GM19035 (cell line): ENCODE results near the gene COX10.
"Not testable (repeated sequence)": the region's sequence is repeated elsewhere in the genome, so short reads cannot be mapped to it uniquely, and the experiment has no call there.

Experiments used
- ATAC-seq: cut with Tn5 transposase; IDR thresholded peaks from one replicate; pipeline ENCODE4 v1.9.1; 2021; ENCODE audit not compliant: unreplicated experiment

Gene COX10

GRCh38 chr17:14169287-14169686 lies 100.0 kb downstream of the COX10 start:
- ATAC-seq = no peak

- no peak for ATAC-seq
Measured at GRCh38 chr17:14169901-14170300, 100.6 kb downstream of the COX10 start.

GRCh38 chr17:14176989-14177388 lies 107.7 kb downstream of the COX10 start:
- ATAC-seq = not testable (repeated sequence)

- ATAC-seq = not testable (repeated sequence)
Measured at GRCh38 chr17:14177801-14178200, 108.5 kb downstream of the COX10 start.

GRCh38 chr17:14179951-14180350 lies 110.6 kb downstream of the COX10 start:
- not testable (repeated sequence) for ATAC-seq

- not testable (repeated sequence) for ATAC-seq
Measured at GRCh38 chr17:14182084-14182483, 112.8 kb downstream of the COX10 start.

GRCh38 chr17:14184536-14184935 lies 115.2 kb downstream of the COX10 start:
- ATAC-seq = not testable (repeated sequence)

GRCh38 chr17:14186443-14186842 lies 117.1 kb downstream of the COX10 start:
- not testable (repeated sequence) for ATAC-seq

- ATAC-seq = not testable (repeated sequence)
Measured at GRCh38 chr17:14190774-14191173, 121.5 kb downstream of the COX10 start.

- not testable (repeated sequence) for ATAC-seq
Measured at GRCh38 chr17:14191469-14191868, 122.2 kb downstream of the COX10 start.

- ATAC-seq = not testable (repeated sequence)
Measured at GRCh38 chr17:14192039-14192438, 122.7 kb downstream of the COX10 start.

- ATAC-seq = not testable (repeated sequence)
Measured at GRCh38 chr17:14192636-14193344, 123.5 kb downstream of the COX10 start.

GRCh38 chr17:14196377-14196997 lies 127.2 kb downstream of the COX10 start:
- no peak for ATAC-seq

GRCh38 chr17:14197057-14197456 lies 127.8 kb downstream of the COX10 start:
- ATAC-seq = no peak

- no peak for ATAC-seq
Measured at GRCh38 chr17:14197586-14197985, 128.3 kb downstream of the COX10 start.

GRCh38 chr17:14198013-14198412 lies 128.7 kb downstream of the COX10 start:
- ATAC-seq = no peak

GRCh38 chr17:14198575-14198974 lies 129.3 kb downstream of the COX10 start:
- no peak for ATAC-seq

- no peak for ATAC-seq
Measured at GRCh38 chr17:14199601-14200000, 130.3 kb downstream of the COX10 start.

GRCh38 chr17:14200354-14200753 lies 131.1 kb downstream of the COX10 start:
- no peak for ATAC-seq

- ATAC-seq = no peak
Measured at GRCh38 chr17:14201021-14201987, 132.0 kb downstream of the COX10 start.

- ATAC-seq = no peak
Measured at GRCh38 chr17:14201988-14202380, 132.7 kb downstream of the COX10 start.
